Gastroesophageal sphincter (tissue), 4 donors: ENCODE measurements around the gene SUGCT. TPM values are rescaled to one million over a fixed set of nuclear protein-coding genes. Genes with fewer than 3 reads are reported as not detected.

Source experiments
- ATAC-seq: fragments of 150-250 bp; one replicate; pipeline ENCODE4 v1.9.1; 2016; ENCODE audit warnings: mild to moderate bottlenecking, moderate library complexity
- H3K27ac ChIP-seq, 4 donors: fragments of 200-600 bp; sonication (generic) in 3 of 4; 1 replicate in 3 of 4; 2 replicates in 1 of 4; pipeline ENCODE4 v1.5.1; 2016 to 2019
- H3K27me3 ChIP-seq: fragments of 200-600 bp; sonication (generic); one replicate; pipeline ENCODE4 v1.5.1; 2019
- H3K36me3 ChIP-seq, 2 donors: fragments of 200-600 bp; sonication (generic); one replicate each; pipeline ENCODE4 v1.5.1; 2019; ENCODE audit warnings: control low read depth in 1 of 2
- H3K4me1 ChIP-seq, 3 donors: fragments of 200-600 bp; sonication (generic); 1 replicate in 2 of 3; 2 replicates in 1 of 3; pipeline ENCODE4 v1.5.1; 2016 to 2019; ENCODE audit warnings: control low read depth in 2 of 3
- H3K4me3 ChIP-seq, 2 donors: fragments of 200-600 bp; sonication (generic); one replicate each; pipeline ENCODE4 v1.5.1; 2019; ENCODE audit warnings: mild to moderate bottlenecking in 1 of 2, moderate library complexity in 1 of 2
- H3K9me3 ChIP-seq, 3 donors: fragments of 200-600 bp; sonication (generic); one replicate each; pipeline ENCODE4 v1.5.1; 2017 to 2019; ENCODE audit warnings: control low read depth in 2 of 3
- EP300 ChIP-seq: sonication (generic); formaldehyde crosslinking; IDR thresholded peaks from one replicate; pipeline ENCODE4 v1.6.1; 2017; ENCODE audit warnings: antibody characterized with exemption, mild to moderate bottlenecking
- POLR2A ChIP-seq, 2 donors: fragments of 450-650 bp; IDR thresholded peaks; one replicate each; pipeline ENCODE4 v1.6.1; 2017; ENCODE audit warnings: antibody characterized with exemption in 2 of 2, mild to moderate bottlenecking in 2 of 2, moderate library complexity in 1 of 2
- POLR2AphosphoS5 ChIP-seq: sonication (generic); formaldehyde crosslinking; IDR thresholded peaks from one replicate; pipeline ENCODE4 v1.6.1; 2017; ENCODE audit warnings: antibody characterized with exemption
- WGBS, 2 donors: methylation state at CpG; one replicate each; pipeline ENCODE4 v1.1.5; 2018; ENCODE audit warnings: low coverage in 1 of 2; 5-methylcytosine and 5-hydroxymethylcytosine counted together
- total RNA-seq, 4 donors: library from RNA; depleted of rRNA; stranded (reverse); fragments of >200 nt; gene quantifications; one replicate each; pipeline ENCODE4 v1.1.0, GENCODE V29; 2016
- TF ChIP-seq, protein P1 (sequence below), 4 experiments: fragments of 200-600 bp in 2 of 4; fragments of 450-650 bp in 2 of 4; sonication (generic) in 1 of 4; IDR thresholded peaks; one replicate each; pipeline ENCODE4 v1.5.1; 2017 to 2019; ENCODE audit warnings: antibody characterized with exemption in 4 of 4, mild to moderate bottlenecking in 2 of 4, moderate library complexity in 2 of 4

The SUGCT gene
- total RNA-seq, 4 donors from 2014 or later: 1.2 to 17.3 (median 10.8) TPM

DNA sequence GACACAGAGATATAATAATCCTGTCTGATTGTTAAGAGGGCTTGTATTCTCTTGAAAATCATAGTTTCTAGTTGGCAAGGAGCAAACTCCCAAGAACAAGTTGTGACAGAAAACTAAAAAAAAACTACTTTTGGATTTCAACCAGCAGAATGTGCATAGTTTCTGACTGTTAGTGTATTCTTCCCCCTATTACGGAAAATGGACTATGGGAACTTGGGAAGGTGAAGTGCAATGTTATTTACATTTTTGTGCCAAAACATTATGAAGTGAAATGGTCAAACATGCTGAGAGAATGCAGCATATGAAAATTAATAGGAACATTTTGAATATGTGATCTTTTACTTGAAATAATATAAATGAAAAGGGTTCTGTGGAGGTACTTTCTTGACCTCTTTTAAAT is 660.8 kb downstream of the SUGCT start:
- H3K9me3 ChIP-seq: no peaks in the 10 kb centered on the region
- TF ChIP-seq POLR2AphosphoS5 (peak; percentile 88), EP300 (no peak), POLR2A (IDR thresholded peaks at IDR 0.05) (no peak)
- TF ChIP-seq, protein P1, sequence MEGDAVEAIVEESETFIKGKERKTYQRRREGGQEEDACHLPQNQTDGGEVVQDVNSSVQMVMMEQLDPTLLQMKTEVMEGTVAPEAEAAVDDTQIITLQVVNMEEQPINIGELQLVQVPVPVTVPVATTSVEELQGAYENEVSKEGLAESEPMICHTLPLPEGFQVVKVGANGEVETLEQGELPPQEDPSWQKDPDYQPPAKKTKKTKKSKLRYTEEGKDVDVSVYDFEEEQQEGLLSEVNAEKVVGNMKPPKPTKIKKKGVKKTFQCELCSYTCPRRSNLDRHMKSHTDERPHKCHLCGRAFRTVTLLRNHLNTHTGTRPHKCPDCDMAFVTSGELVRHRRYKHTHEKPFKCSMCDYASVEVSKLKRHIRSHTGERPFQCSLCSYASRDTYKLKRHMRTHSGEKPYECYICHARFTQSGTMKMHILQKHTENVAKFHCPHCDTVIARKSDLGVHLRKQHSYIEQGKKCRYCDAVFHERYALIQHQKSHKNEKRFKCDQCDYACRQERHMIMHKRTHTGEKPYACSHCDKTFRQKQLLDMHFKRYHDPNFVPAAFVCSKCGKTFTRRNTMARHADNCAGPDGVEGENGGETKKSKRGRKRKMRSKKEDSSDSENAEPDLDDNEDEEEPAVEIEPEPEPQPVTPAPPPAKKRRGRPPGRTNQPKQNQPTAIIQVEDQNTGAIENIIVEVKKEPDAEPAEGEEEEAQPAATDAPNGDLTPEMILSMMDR (IDR thresholded peaks at IDR 0.05): no peak
- H3K27ac ChIP-seq: peak overlapping the region; percentile 60 to 82 (median 72)
- WGBS, 2 donors: 14 to 29% methylated on average over 1 of the region's 1 CpG
- no peak for ATAC-seq
- H3K27me3 ChIP-seq: no peaks in the 10 kb centered on the region
- peaks cover 0 to 62% (median 17%) of the 10 kb centered on the region in 3 donors for H3K4me1 ChIP-seq
- H3K4me3 ChIP-seq: peak overlapping the region; percentile 11 to 24
- no peaks in the 10 kb centered on the region for H3K36me3 ChIP-seq

DNA sequence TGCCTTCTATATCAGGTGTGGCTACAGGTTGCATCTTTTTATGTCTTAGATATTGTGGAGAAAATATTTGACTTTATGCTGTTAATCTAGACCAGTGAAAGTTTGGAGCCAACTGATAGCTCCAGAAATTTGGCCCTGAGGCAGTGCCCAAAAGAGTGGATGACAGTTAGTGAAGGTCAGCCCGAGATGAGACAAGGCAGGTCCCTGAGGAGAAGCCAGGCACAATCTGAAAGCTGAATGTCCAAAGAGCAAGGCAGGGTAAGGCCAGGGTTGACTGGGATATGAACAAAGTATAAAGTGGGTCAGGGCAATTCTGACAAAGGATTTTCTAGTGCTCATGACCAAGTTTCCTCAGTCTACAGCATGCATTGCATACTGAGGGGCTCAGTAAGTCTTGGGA is 661.9 kb downstream of the SUGCT start:
- H3K36me3 ChIP-seq: no peaks in the 10 kb centered on the region
- ATAC-seq: no peak
- TF ChIP-seq POLR2A (IDR thresholded peaks at IDR 0.05) (no peak), POLR2AphosphoS5 (no peak), EP300 (no peak)
- H3K27me3 ChIP-seq: no peaks in the 10 kb centered on the region
- WGBS, 2 donors: 67 to 90% methylated on average over 1 of the region's 1 CpG
- H3K27ac ChIP-seq: peak overlapping the region; percentile 34 to 74 (median 72)
- no peaks in the 10 kb centered on the region for H3K9me3 ChIP-seq
- peaks cover 0 to 70% (median 17%) of the 10 kb centered on the region in 3 donors for H3K4me1 ChIP-seq
- no peak overlapping the region for H3K4me3 ChIP-seq

- ATAC-seq: no peak
- Histone ChIP-seq H3K9me3 (no peaks in the 10 kb centered on the region), H3K36me3 (no peaks in the 10 kb centered on the region), H3K27ac (peak overlapping the region in 2 of 4 donors; percentile 65 to 72), H3K27me3 (no peaks in the 10 kb centered on the region), H3K4me1 (peaks cover 0 to 70% (median 17%) of the 10 kb centered on the region in 3 donors), H3K4me3 (no peak overlapping the region)
- TF ChIP-seq EP300 (no peak), POLR2AphosphoS5 (no peak), POLR2A (IDR thresholded peaks at IDR 0.05) (no peak)
- TF ChIP-seq, protein P1 (IDR thresholded peaks at IDR 0.05): no peak
- WGBS, 2 donors: 83 to 100% methylated on average over 1 of the region's 2 CpGs
Observed at GRCh38 chr7:40798613-40799012, 663.8 kb downstream of the SUGCT start.

DNA sequence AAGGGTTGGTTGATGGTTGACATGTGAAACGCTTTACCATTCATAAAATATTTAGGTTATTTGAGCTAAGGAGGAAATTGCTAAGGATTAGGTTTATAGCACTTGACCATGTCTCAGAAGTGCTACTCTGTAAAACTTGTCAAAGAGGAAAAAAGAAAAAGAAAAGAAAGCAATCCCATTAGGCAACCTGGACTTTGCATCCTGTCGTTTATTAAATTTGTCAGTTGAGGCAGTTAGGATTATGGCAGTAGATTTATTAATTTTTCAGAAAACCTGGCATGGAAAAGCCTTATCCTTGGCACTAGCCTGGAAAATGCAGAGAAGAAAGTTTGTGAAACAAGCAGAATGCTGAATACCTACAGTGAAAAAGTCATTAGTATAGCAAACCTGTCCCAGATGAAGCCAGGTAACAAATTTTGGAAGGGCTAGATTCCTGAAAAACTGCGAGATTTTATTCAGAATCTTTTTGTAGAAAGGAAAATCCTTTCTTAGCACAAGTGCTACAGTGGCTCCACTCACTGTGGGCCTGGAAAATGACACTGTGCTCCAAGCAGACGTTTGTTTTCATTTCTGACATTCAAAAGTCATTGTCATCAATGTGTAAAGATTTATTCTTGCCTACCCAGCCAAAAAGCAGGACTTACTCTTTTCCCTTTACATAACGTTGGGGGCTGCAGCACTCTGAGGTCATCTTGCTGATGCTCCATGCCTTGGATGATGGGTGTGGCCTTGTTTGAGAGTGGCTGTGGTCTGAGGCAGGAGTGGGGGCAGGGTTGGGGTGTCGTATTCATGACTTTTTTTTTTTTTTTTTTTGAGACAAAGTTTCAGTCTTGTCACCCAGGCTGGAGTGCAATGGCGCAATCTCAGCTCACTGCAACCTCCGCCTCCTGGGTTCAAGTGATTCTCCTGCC is 664.9 kb downstream of the SUGCT start:
- TF ChIP-seq, protein P1 (IDR thresholded peaks at IDR 0.05): no peak
- no peak for TF ChIP-seq EP300
- TF ChIP-seq POLR2A (IDR thresholded peaks at IDR 0.05): no peak
- TF ChIP-seq POLR2AphosphoS5: no peak
- no peak for ATAC-seq
- Histone ChIP-seq H3K4me1 (peaks cover 0 to 62% (median 17%) of the 10 kb centered on the region in 3 donors), H3K36me3 (no peaks in the 10 kb centered on the region), H3K4me3 (no peak overlapping the region), H3K27ac (peak overlapping the region; percentile 32 to 72 (median 59)), H3K9me3 (no peaks in the 10 kb centered on the region), H3K27me3 (no peaks in the 10 kb centered on the region)
- WGBS, 2 donors: 18 to 48% methylated on average over 5 to 8 of the region's 8 CpGs

GRCh38 chr7:40800771-40801170 is 666.0 kb downstream of the SUGCT start:
- TF ChIP-seq POLR2A (IDR thresholded peaks at IDR 0.05): no peak
- no peak for TF ChIP-seq EP300
- TF ChIP-seq, protein P1 (IDR thresholded peaks at IDR 0.05): no peak
- TF ChIP-seq POLR2AphosphoS5: no peak
- H3K27ac ChIP-seq: peak overlapping the region in 2 of 4 donors; percentile 65 to 72

More at GRCh38 chr7:40800771-40801170, 666.0 kb downstream of the SUGCT start:
- Histone ChIP-seq H3K36me3 (no peaks in the 10 kb centered on the region), H3K4me1 (peaks cover 0 to 53% (median 17%) of the 10 kb centered on the region in 3 donors), H3K9me3 (no peaks in the 10 kb centered on the region), H3K4me3 (no peak overlapping the region), H3K27me3 (no peaks in the 10 kb centered on the region)
- no peak for ATAC-seq
